H9 (cell line): ENCODE data around the gene PREB. TPM values are rescaled to one million over a fixed set of nuclear protein-coding genes. Genes with fewer than 3 reads are reported as not detected.

ENCODE experiments used
- DNase-seq: peaks from one replicate; pipeline ENCODE4 v3.0.0-alpha.2; 2017
- H2AFZ ChIP-seq: one replicate; pipeline ENCODE4 v1.6.1; 2013; ENCODE audit warnings: mild to moderate bottlenecking, low read length, control low read depth, moderate library complexity
- H2AK5ac ChIP-seq: 2 replicates; pipeline ENCODE4 v1.6.1; 2013; ENCODE audit warnings: low read length, control low read depth, mixed read lengths; ENCODE audit not compliant: insufficient read length
- H2BK120ac ChIP-seq: one replicate; pipeline ENCODE4 v1.6.1; 2013; ENCODE audit warnings: low read depth, mild to moderate bottlenecking, low read length, control low read depth, inconsistent platforms; ENCODE audit not compliant: poor library complexity, severe bottlenecking
- H2BK12ac ChIP-seq: 2 replicates; pipeline ENCODE4 v1.6.1; 2013; ENCODE audit warnings: low read length, control low read depth, mixed read lengths, low read depth; ENCODE audit not compliant: insufficient read length
- H2BK15ac ChIP-seq: 2 replicates; pipeline ENCODE4 v1.6.1; 2013; ENCODE audit warnings: low read depth, low read length, control low read depth
- H2BK20ac ChIP-seq: one replicate; pipeline ENCODE4 v1.6.1; 2013; ENCODE audit warnings: low read depth, mild to moderate bottlenecking, low read length, control low read depth, inconsistent platforms; ENCODE audit not compliant: poor library complexity, severe bottlenecking
- H2BK5ac ChIP-seq: 2 replicates; pipeline ENCODE4 v1.6.1; 2013; ENCODE audit warnings: low read length, control low read depth, mixed read lengths; ENCODE audit not compliant: insufficient read length
- H3K14ac ChIP-seq: 2 replicates; pipeline ENCODE4 v1.6.1; 2013; ENCODE audit warnings: low read length, control low read depth; ENCODE audit not compliant: insufficient read depth
- H3K18ac ChIP-seq: 2 replicates; pipeline ENCODE4 v1.6.1; 2013; ENCODE audit warnings: low read depth, mild to moderate bottlenecking, mixed read lengths, low read length, control low read depth; ENCODE audit not compliant: insufficient read length
- H3K23ac ChIP-seq: 2 replicates; pipeline ENCODE4 v1.6.1; 2013; ENCODE audit warnings: low read length, control low read depth, mixed read lengths, low read depth; ENCODE audit not compliant: insufficient read length
- H3K23me2 ChIP-seq: 2 replicates; pipeline ENCODE4 v1.6.1; 2013; ENCODE audit warnings: low read depth, mild to moderate bottlenecking, mixed read lengths, low read length, control low read depth; ENCODE audit not compliant: insufficient read length, poor library complexity, severe bottlenecking
- H3K27ac ChIP-seq: 2 replicates; pipeline ENCODE4 v1.5.1; 2013; ENCODE audit warnings: low read length, control low read depth, mixed read lengths, low read depth; ENCODE audit not compliant: insufficient read length
- H3K27me3 ChIP-seq: 2 replicates; pipeline ENCODE4 v1.6.1; 2013; ENCODE audit warnings: low read length, control low read depth, inconsistent platforms; ENCODE audit not compliant: insufficient read depth
- H3K4ac ChIP-seq: 2 replicates; pipeline ENCODE4 v1.6.1; 2013; ENCODE audit warnings: low read depth, mild to moderate bottlenecking, control low read depth, inconsistent platforms, low read length, moderate library complexity
- H3K4me1 ChIP-seq: 2 replicates; pipeline ENCODE4 v1.6.1; 2013; ENCODE audit warnings: low read length, control low read depth, inconsistent platforms; ENCODE audit not compliant: insufficient read depth
- H3K4me2 ChIP-seq: 2 replicates; pipeline ENCODE4 v1.6.1; 2013; ENCODE audit warnings: low read length, control low read depth, mixed read lengths; ENCODE audit not compliant: insufficient read length, insufficient read depth
- H3K56ac ChIP-seq: 2 replicates; pipeline ENCODE4 v1.6.1; 2013; ENCODE audit warnings: low read depth, mild to moderate bottlenecking, mixed read lengths, low read length, control low read depth; ENCODE audit not compliant: insufficient read length
- H3K79me1 ChIP-seq: 2 replicates; pipeline ENCODE4 v1.6.1; 2013; ENCODE audit warnings: low read depth, mild to moderate bottlenecking, moderate library complexity, low read length, control low read depth, inconsistent platforms; ENCODE audit not compliant: insufficient read depth, poor library complexity, severe bottlenecking
- H3K79me2 ChIP-seq: 2 replicates; pipeline ENCODE4 v1.6.1; 2013; ENCODE audit warnings: low read length, control low read depth, inconsistent platforms; ENCODE audit not compliant: insufficient read depth
- H3K9ac ChIP-seq: 2 replicates; pipeline ENCODE4 v1.6.1; 2013; ENCODE audit warnings: low read length, control low read depth, mixed read lengths; ENCODE audit not compliant: insufficient read length; ENCODE audit errors: extremely low read depth
- H3K9me3 ChIP-seq: one replicate; pipeline ENCODE4 v1.6.1; 2013; ENCODE audit warnings: low read depth, low read length, inconsistent platforms; ENCODE audit not compliant: control insufficient read depth
- H3T11ph ChIP-seq: one replicate; pipeline ENCODE4 v1.6.1; 2013; ENCODE audit warnings: mild to moderate bottlenecking, low read length, control low read depth, inconsistent platforms
- H4K20me1 ChIP-seq: one replicate; pipeline ENCODE4 v1.6.1; 2013; ENCODE audit not compliant: control insufficient read depth, insufficient read length, insufficient read depth
- H4K5ac ChIP-seq: 2 replicates; pipeline ENCODE4 v1.6.1; 2013; ENCODE audit warnings: low read depth, mild to moderate bottlenecking, mixed read lengths, low read length, control low read depth; ENCODE audit not compliant: insufficient read length
- H4K8ac ChIP-seq: replicated peaks from 2 replicates; pipeline ENCODE4 v1.6.1; 2013; ENCODE audit warnings: low read length, control low read depth, mixed read lengths, low read depth; ENCODE audit not compliant: insufficient read length
- H4K91ac ChIP-seq: 2 replicates; pipeline ENCODE4 v1.6.1; 2013; ENCODE audit warnings: low read depth, mild to moderate bottlenecking, moderate library complexity, mixed read lengths, low read length, control low read depth; ENCODE audit not compliant: insufficient read length
- H3K27ac Mint-ChIP-seq, 3 experiments: 2 replicates in 2 of 3; 3 replicates in 1 of 3; pipeline ENCODE4 v1.8.0; 2020 to 2021; ENCODE audit warnings: mixed read lengths in 3 of 3, mild to moderate bottlenecking in 1 of 3, moderate library complexity in 1 of 3
- H3K27me3 Mint-ChIP-seq: 2 replicates; pipeline ENCODE4 v1.8.0; 2021; ENCODE audit warnings: low read depth, mild to moderate bottlenecking, moderate library complexity, mixed read lengths
- H3K36me3 Mint-ChIP-seq, 3 experiments: 2 replicates in 2 of 3; 3 replicates in 1 of 3; pipeline ENCODE4 v1.8.0; 2020 to 2021; ENCODE audit warnings: low read depth in 3 of 3, mixed read lengths in 3 of 3; ENCODE audit not compliant: insufficient read depth in 1 of 3
- H3K4me1 Mint-ChIP-seq, 2 experiments: 2 replicates each; pipeline ENCODE4 v1.8.0; 2020; ENCODE audit warnings: mixed read lengths in 2 of 2
- H3K4me3 Mint-ChIP-seq, 2 experiments: 2 replicates in 1 of 2; 3 replicates in 1 of 2; pipeline ENCODE4 v1.8.0; 2020 to 2021; ENCODE audit warnings: mild to moderate bottlenecking in 2 of 2, mixed read lengths in 2 of 2, moderate library complexity in 1 of 2
- H3K9me3 Mint-ChIP-seq, 2 experiments: 2 replicates in 1 of 2; 3 replicates in 1 of 2; pipeline ENCODE4 v1.8.0; 2020; ENCODE audit warnings: mild to moderate bottlenecking in 2 of 2, mixed read lengths in 2 of 2, moderate library complexity in 1 of 2
- CTCF ChIP-seq: fragments of 200-600 bp; sonication (generic); conservative IDR thresholded peaks from 3 replicates; pipeline ENCODE4 v1.8.0; 2021; ENCODE audit warnings: antibody characterized with exemption, mild to moderate bottlenecking
- WGBS: extraction: QIAGEN DNeasy Blood & Tissue Kit; methylation state at CpG from one replicate; pipeline ENCODE4 v1.1.7; 2013; ENCODE audit warnings: missing lambda C conversion rate, low lambda C conversion rate, mixed read lengths; ENCODE audit not compliant: insufficient read length; ENCODE audit errors: extremely low coverage; 5-methylcytosine and 5-hydroxymethylcytosine counted together
- total RNA-seq: library from RNA; stranded (reverse); gene quantifications from 2 replicates; pipeline ENCODE4 v1.2.1, GENCODE V29; 2021

The PREB gene
- total RNA-seq, 1 experiment from 2014 or later = 43.6 TPM

DNA sequence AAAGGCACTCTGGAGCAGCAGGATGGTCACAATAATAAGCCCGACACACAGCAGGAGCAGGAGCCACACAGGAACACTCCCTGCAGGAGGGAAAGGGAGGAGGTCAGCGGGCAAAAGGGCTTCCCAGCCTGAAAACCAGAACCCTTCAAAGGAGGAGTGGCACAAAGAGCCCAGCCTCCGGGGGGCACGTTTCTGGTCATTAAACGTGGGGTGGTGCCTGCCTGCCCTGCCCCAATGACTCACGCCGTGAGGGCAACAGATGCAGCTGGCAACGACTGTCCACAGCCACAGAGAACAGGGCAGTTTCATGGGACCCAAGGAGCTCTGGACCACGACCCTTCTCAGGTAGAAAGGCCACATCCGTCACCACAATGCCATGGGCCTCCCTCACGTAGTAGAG lies 3.0 kb downstream of the PREB start:
- H3K4me2 ChIP-seq = no peak overlapping the region
- H3K9me3 ChIP-seq = no peaks in the 10 kb centered on the region
- H4K20me1 ChIP-seq = no peaks in the 10 kb centered on the region
- no CpG with 5 or more reads among the region's 11 CpGs for WGBS
- Mint-ChIP-seq H3K27ac (no peak overlapping the region), H3K9me3 (no peaks in the 10 kb centered on the region), H3K4me1 (peaks cover 10 to 11% of the 10 kb centered on the region in 2 experiments), H3K36me3 (peaks cover 9 to 38% (median 34%) of the 10 kb centered on the region in 3 experiments), H3K4me3 (peak overlapping the region in 1 of 2 experiments; percentile 20; a peak in 1 of 5 replicates), H3K27me3 (no peaks in the 10 kb centered on the region; the same call in none of the 2 replicates)
- H3K4me1 ChIP-seq = no peaks in the 10 kb centered on the region
- no peak overlapping the region for H2BK12ac ChIP-seq
- H3T11ph ChIP-seq = no peak overlapping the region
- H4K8ac ChIP-seq = no peak overlapping the region
- no peak overlapping the region for H2BK15ac ChIP-seq
- no peak overlapping the region for H2AK5ac ChIP-seq
- no peaks in the 10 kb centered on the region for H3K23me2 ChIP-seq
- H2BK20ac ChIP-seq = no peak overlapping the region
- H4K91ac ChIP-seq = no peak overlapping the region
- no peak overlapping the region for H2BK5ac ChIP-seq
- H3K79me2 ChIP-seq = peaks cover 2% of the 10 kb centered on the region; the same call in 1 of the 2 replicates
- H3K4ac ChIP-seq = no peak overlapping the region
- no peak overlapping the region for H3K18ac ChIP-seq
- no peak overlapping the region for H3K14ac ChIP-seq
- no peak overlapping the region for H2AFZ ChIP-seq
- no peak overlapping the region for H3K23ac ChIP-seq
- no peaks in the 10 kb centered on the region for H3K27me3 ChIP-seq
- no peak overlapping the region for H3K9ac ChIP-seq
- H3K56ac ChIP-seq = no peak overlapping the region
- H3K27ac ChIP-seq = no peak overlapping the region
- DNase-seq = no peak
- peaks cover 4% of the 10 kb centered on the region for H3K79me1 ChIP-seq
- H2BK120ac ChIP-seq = no peak overlapping the region
- no peak for TF ChIP-seq CTCF
- no peak overlapping the region for H4K5ac ChIP-seq
